ENCODE results near the gene APOL1. TPM values are rescaled to one million over a fixed set of nuclear protein-coding genes. Genes with fewer than 3 reads are reported as not detected.

Gene APOL1
- total RNA-seq, 2 experiments from 2014 or later = 63.0 to 64.0 TPM

GRCh38 chr22:36316419-36316818, 63.5 kb downstream of the APOL1 start:
- no peak for DNase-seq
- peaks cover 83% of the 10 kb centered on the region for H3K36me3 Mint-ChIP-seq (ENCODE audit: low read depth)
- no peaks in the 10 kb centered on the region for H3K9me3 Mint-ChIP-seq
- no peak overlapping the region for H3K27ac Mint-ChIP-seq
- H3K27me3 Mint-ChIP-seq = no peaks in the 10 kb centered on the region
- H3K4me3 Mint-ChIP-seq = no peak overlapping the region
- H3K4me1 Mint-ChIP-seq = peaks cover 2% of the 10 kb centered on the region
- ChIA-PET CTCF (interaction anchor here (0.9 to 1.7 kb wide), 2 partner anchors 16 to 154 kb away, joined by 3 to 11 read pairs; no protein-coding TSS in a partner anchor), POLR2A (interaction anchor here (0.8 to 1.6 kb wide), 3 partner anchors 14 to 27 kb away, joined by 3 to 5 read pairs (median 3); no protein-coding TSS in a partner anchor)

Other genes with a start within 250 kb of the APOL1 start
- 1 to 10 TPM in 1 of 2 experiments, under 1 TPM in 1; 0.83 to 1.4 TPM for gene RBFOX2, start 224.3 kb upstream of the APOL1 start, total RNA-seq
- 100 to 1,000 TPM; 119 to 121 TPM for gene APOL3, start 92.4 kb upstream of the APOL1 start, total RNA-seq
- 1 to 10 TPM; 7.5 to 7.6 TPM for gene APOL4, start 51.3 kb upstream of the APOL1 start, total RNA-seq
- 10 to 100 TPM; 82.3 to 83.0 TPM for gene APOL2, start 13.6 kb upstream of the APOL1 start, total RNA-seq
- 100 to 1,000 TPM; 840 to 865 TPM for gene MYH9, start 134.8 kb downstream of the APOL1 start, total RNA-seq
- gene TXN2, start 228.5 kb downstream of the APOL1 start, total RNA-seq = 10 to 100 TPM; 72.3 to 73.2 TPM

Measured in activated CD4-positive, alpha-beta memory T cell treated with anti-CD3 and anti-CD28 coated beads, Interleukin-2, amount 10 ng/mL, durations not matched to agents 7 days and 5 days (primary cell).